ENCODE data around the gene CD55.

The CD55 gene

GRCh38 chr1:207335695-207336363, 14.4 kb downstream of the CD55 start:
- H3K4me3 ChIP-seq: no peak overlapping the region
- H3K27ac ChIP-seq: peak overlapping the region in 1 of 2 donors; percentile 21
- DNase-seq (ENCODE audit: low spot score): no peak
- no peak for TF ChIP-seq CTCF (IDR thresholded peaks at IDR 0.05)

GRCh38 chr1:207336559-207337467, 15.3 kb downstream of the CD55 start:
- DNase-seq (ENCODE audit: low spot score): no peak
- no peak for TF ChIP-seq CTCF (IDR thresholded peaks at IDR 0.05)
- H3K4me3 ChIP-seq: no peak overlapping the region
- H3K27ac ChIP-seq: no peak overlapping the region

GRCh38 chr1:207342332-207342731, 20.9 kb downstream of the CD55 start:
- no peak overlapping the region for H3K4me3 ChIP-seq
- TF ChIP-seq CTCF (IDR thresholded peaks at IDR 0.05): no peak
- no peak for DNase-seq (ENCODE audit: low spot score)
- H3K27ac ChIP-seq: no peak overlapping the region

- H3K27ac ChIP-seq: no peak overlapping the region
- no peak overlapping the region for H3K4me3 ChIP-seq
- TF ChIP-seq CTCF (IDR thresholded peaks at IDR 0.05): no peak
- DNase-seq (ENCODE audit: low spot score): no peak
These were observed 22.2 kb downstream of the CD55 start for GRCh38 chr1:207343675-207344074.

GRCh38 chr1:207344221-207344620, 22.7 kb downstream of the CD55 start:
- Histone ChIP-seq H3K27ac (no peak overlapping the region), H3K4me3 (no peak overlapping the region)
- no peak for TF ChIP-seq CTCF (IDR thresholded peaks at IDR 0.05)
- no peak for DNase-seq (ENCODE audit: low spot score)

DNA sequence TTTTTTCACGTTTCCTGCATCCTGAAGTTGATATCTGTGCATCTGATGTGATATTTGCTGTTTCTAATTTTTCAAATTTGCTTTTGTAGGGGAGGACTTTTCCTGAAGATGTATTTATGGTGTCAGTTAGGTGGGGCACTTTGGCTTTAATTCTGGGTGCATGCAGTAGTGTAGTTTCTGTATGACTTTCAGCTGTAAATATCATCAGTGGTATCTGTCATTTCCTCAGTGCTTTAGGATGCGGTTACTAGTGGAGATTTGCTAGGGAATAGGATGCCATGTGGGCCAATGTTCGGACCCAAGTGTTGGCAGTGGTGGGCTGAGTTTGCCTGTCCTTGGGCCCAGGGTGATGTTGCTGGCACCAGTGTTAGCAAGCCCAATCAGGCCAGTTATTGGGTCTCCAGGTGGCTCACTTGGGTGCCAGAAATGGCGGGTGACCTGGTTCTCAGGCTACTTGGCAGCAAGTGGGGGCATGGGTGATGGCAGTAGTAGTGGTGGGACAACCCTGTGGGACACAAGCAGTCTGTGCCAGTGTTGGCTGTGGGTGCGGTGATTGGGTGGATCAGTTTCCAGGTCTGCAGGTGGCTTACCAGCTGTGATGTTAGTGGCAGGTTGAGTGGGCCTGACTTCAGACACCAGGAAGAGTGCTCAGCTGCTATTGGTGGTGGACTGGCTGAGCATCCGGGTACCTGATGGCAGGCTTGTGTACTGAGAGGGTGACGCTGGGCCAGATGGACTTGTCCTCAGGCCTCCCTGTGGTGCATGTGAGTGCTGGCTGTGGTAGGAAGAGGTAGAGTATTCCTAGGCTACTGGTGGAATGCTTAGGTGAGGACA, 24.4 kb downstream of the CD55 start:
- H3K27ac ChIP-seq: no peak overlapping the region
- H3K4me3 ChIP-seq: no peak overlapping the region
- no peak for DNase-seq (ENCODE audit: low spot score)
- no peak for TF ChIP-seq CTCF (IDR thresholded peaks at IDR 0.05)

All from coronary artery (tissue), 2 donors.